ENCODE measurements around the gene TSHZ2.
"Not testable (repeated sequence)": the region's sequence is repeated elsewhere in the genome, so short reads cannot be mapped to it uniquely, and the experiment has no call there.

Gene TSHZ2

GRCh38 chr20:53495398-53496092 lies 523.4 kb downstream of the TSHZ2 start:
- intact Hi-C loops (cut with micrococcal nuclease) = no loop called here
- Mint-ChIP-seq H3K9me3 (no peaks in the 10 kb centered on the region), H3K4me3 (no peak overlapping the region), H3K36me3 (ENCODE audit: low read depth) (no peaks in the 10 kb centered on the region), H3K27me3 (peaks cover 12% of the 10 kb centered on the region), H3K27ac (no peak overlapping the region), H3K4me1 (ENCODE audit: low read depth) (no peaks in the 10 kb centered on the region)

DNA sequence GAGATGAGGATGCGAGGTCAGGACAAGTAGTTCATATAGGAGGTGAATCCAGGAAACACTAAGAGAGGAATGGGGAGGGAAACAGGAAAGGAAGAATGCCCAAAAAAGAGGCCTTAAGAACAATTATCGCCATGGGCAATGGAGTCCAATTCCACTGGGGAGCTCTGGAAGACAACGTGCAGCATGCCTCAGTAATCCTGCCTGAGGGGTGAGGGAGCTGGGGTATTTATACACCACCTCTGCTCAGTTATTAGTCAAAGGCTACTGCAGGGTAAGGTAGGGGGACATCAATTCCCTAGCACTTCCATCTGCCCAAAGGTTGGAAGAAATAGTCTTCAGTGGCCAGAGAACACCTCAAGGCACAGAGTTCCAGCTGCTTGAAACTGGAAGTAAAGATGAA lies 525.1 kb downstream of the TSHZ2 start:
- intact Hi-C loops (cut with micrococcal nuclease) = no loop called here
- no peak overlapping the region for H3K4me3 Mint-ChIP-seq
- H3K36me3 Mint-ChIP-seq (ENCODE audit: low read depth) = no peaks in the 10 kb centered on the region
- no peaks in the 10 kb centered on the region for H3K9me3 Mint-ChIP-seq
- peaks cover 12% of the 10 kb centered on the region for H3K27me3 Mint-ChIP-seq
- H3K27ac Mint-ChIP-seq = no peak overlapping the region
- no peaks in the 10 kb centered on the region for H3K4me1 Mint-ChIP-seq (ENCODE audit: low read depth)

- intact Hi-C loops (cut with micrococcal nuclease) = no loop called here
- Mint-ChIP-seq H3K27ac (no peak overlapping the region), H3K36me3 (ENCODE audit: low read depth) (no peaks in the 10 kb centered on the region), H3K4me3 (no peak overlapping the region), H3K27me3 (peaks cover 13% of the 10 kb centered on the region), H3K9me3 (no peaks in the 10 kb centered on the region), H3K4me1 (ENCODE audit: low read depth) (no peaks in the 10 kb centered on the region)
Measured at GRCh38 chr20:53498341-53498740, 526.2 kb downstream of the TSHZ2 start.

DNA sequence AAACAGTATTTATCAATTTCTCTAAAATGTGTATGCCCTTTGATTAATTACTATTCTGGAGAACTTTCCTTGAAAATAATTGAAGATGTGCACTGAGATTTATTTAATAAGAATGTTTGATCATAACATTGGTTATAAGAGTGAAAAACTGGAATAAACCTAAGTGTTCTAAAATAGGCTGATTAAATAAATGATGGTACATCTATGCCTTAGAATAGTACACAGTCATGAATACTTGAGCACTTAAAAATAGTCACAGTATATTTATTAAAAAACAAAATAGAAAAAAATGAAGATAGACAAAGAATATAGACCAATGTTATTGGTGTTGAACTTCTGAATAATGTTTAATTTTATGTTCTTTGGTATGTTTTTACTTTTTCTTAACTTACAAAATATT lies 528.5 kb downstream of the TSHZ2 start:
- H3K36me3 Mint-ChIP-seq (ENCODE audit: low read depth) = no peaks in the 10 kb centered on the region
- H3K9me3 Mint-ChIP-seq = no peaks in the 10 kb centered on the region
- H3K27ac Mint-ChIP-seq = no peak overlapping the region
- no peak overlapping the region for H3K4me3 Mint-ChIP-seq
- intact Hi-C loops (cut with micrococcal nuclease) = no loop called here
- no peaks in the 10 kb centered on the region for H3K4me1 Mint-ChIP-seq (ENCODE audit: low read depth)
- peaks cover 10% of the 10 kb centered on the region for H3K27me3 Mint-ChIP-seq

DNA sequence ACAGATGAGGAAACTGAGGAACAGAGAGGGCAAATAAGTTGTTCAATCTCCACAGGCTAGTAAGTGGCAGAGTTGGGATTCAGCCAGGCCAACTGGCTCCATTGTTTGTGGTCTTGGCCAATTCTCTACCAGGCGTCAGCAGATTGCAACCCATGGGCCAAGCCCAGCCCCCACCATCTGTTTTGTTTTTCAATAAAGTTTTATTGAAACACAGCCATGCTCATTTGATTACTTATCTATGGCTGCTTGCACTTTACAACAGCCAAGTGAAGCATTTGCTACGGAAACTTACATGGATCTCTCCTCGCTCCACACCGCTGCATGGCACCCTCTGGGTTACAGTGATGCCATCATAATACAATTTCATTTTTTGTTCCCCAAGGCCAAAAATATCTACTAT lies 530.7 kb downstream of the TSHZ2 start:
- H3K4me3 Mint-ChIP-seq = no peak overlapping the region
- intact Hi-C loops (cut with micrococcal nuclease) = no loop called here
- no peaks in the 10 kb centered on the region for H3K36me3 Mint-ChIP-seq (ENCODE audit: low read depth)
- peaks cover 2% of the 10 kb centered on the region for H3K27me3 Mint-ChIP-seq
- no peaks in the 10 kb centered on the region for H3K9me3 Mint-ChIP-seq
- H3K4me1 Mint-ChIP-seq (ENCODE audit: low read depth) = no peaks in the 10 kb centered on the region
- no peak overlapping the region for H3K27ac Mint-ChIP-seq

GRCh38 chr20:53503517-53503919 lies 531.4 kb downstream of the TSHZ2 start:
- no peak overlapping the region for H3K4me3 Mint-ChIP-seq
- no peak overlapping the region for H3K27ac Mint-ChIP-seq
- intact Hi-C loops (cut with micrococcal nuclease) = no loop called here
- no peaks in the 10 kb centered on the region for H3K36me3 Mint-ChIP-seq (ENCODE audit: low read depth)
- no peaks in the 10 kb centered on the region for H3K9me3 Mint-ChIP-seq
- no peaks in the 10 kb centered on the region for H3K4me1 Mint-ChIP-seq (ENCODE audit: low read depth)
- H3K27me3 Mint-ChIP-seq = peaks cover 2% of the 10 kb centered on the region

- H3K4me1 Mint-ChIP-seq (ENCODE audit: low read depth); intact Hi-C loops (cut with micrococcal nuclease); H3K36me3 Mint-ChIP-seq (ENCODE audit: low read depth); H3K4me3 Mint-ChIP-seq; H3K27ac Mint-ChIP-seq; H3K9me3 Mint-ChIP-seq; H3K27me3 Mint-ChIP-seq: not testable (repeated sequence)
Measured at GRCh38 chr20:53504106-53504505, 531.9 kb downstream of the TSHZ2 start.

DNA sequence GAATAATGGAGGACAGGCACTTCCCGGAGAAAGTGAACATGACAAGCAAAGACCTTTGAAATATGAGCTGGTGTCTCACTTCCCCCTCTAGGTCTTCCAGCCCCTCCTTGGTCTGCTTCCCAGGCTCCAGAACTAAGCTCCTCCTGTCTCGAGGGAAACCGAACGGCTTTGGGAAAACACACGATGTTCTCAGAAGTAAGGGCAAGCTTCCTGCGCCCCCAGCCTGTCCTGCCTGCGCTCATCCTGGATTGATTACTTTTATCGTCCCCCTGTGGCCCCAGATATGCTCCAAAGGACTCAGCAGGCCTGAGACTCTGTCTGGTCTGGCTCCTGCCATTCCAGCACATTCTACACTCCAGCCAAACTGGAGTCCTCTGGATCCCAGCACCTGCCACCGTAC lies 538.1 kb downstream of the TSHZ2 start:
- no peak overlapping the region for H3K27ac Mint-ChIP-seq
- H3K9me3 Mint-ChIP-seq = no peaks in the 10 kb centered on the region
- intact Hi-C loops (cut with micrococcal nuclease) = no loop called here
- no peaks in the 10 kb centered on the region for H3K4me1 Mint-ChIP-seq (ENCODE audit: low read depth)
- no peak overlapping the region for H3K4me3 Mint-ChIP-seq
- no peaks in the 10 kb centered on the region for H3K27me3 Mint-ChIP-seq
- no peaks in the 10 kb centered on the region for H3K36me3 Mint-ChIP-seq (ENCODE audit: low read depth)

DNA sequence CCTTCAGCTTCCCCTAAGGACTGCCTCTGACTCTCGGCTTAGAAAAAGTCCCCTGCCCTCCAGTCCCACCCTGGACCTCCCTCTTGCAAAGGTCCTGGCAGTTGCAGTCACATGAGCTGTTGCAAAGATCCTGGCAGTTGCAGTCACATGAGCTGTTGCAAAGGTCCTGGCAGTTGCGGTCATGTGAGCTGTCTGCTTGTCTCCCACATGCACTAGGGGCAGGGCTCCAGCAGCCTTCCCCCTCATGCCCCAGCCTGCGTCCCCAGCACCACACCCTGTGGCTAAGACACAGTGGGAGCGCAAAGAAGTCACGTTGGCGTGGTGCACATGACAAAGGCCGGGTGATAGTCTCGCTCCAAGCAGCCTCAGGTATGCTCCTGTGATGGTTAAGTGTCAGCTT lies 538.5 kb downstream of the TSHZ2 start:
- intact Hi-C loops (cut with micrococcal nuclease) = no loop called here
- Mint-ChIP-seq H3K4me1 (ENCODE audit: low read depth) (no peaks in the 10 kb centered on the region), H3K9me3 (no peaks in the 10 kb centered on the region), H3K27ac (no peak overlapping the region), H3K4me3 (no peak overlapping the region), H3K27me3 (no peaks in the 10 kb centered on the region), H3K36me3 (ENCODE audit: low read depth) (no peaks in the 10 kb centered on the region)

DNA sequence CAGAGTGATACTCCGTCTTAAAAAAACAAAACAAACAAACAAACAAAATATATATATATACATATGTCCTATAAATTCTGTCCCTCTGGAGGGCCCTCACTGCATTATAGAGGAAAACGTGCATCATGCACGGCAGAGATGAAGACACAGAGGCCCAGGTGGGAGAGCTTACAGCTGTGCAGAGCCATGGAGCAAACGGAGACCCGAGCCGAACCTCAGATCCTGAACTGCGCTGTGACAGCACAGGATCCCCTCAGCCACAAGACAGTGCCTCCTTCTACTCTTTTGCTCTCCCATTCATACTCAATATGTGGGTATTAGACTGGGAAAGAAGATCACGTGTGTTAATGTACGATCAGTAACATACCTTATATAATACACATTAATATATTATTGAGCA lies 539.9 kb downstream of the TSHZ2 start:
- intact Hi-C loops (cut with micrococcal nuclease) = no loop called here
- Mint-ChIP-seq H3K9me3 (no peaks in the 10 kb centered on the region), H3K27ac (no peak overlapping the region), H3K27me3 (no peaks in the 10 kb centered on the region), H3K4me1 (ENCODE audit: low read depth) (no peaks in the 10 kb centered on the region), H3K4me3 (no peak overlapping the region), H3K36me3 (ENCODE audit: low read depth) (no peaks in the 10 kb centered on the region)

DNA sequence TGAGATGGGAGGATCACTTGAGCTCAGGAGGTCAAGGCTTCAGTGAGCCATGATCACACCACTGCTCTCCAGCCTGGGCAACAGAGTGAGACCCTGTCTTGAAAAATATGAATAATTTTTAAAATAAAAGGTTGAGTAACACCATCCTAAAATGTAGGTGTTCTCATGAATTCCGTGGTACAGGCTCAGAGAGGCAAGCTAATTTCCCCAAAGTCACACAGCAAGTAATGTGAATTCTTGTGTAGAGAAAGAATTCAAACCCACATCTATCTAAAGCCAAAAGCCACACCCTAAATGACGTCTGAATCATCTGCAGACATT lies 541.0 kb downstream of the TSHZ2 start:
- H3K27ac Mint-ChIP-seq = no peak overlapping the region

GRCh38 chr20:53513489-53514298 lies 541.5 kb downstream of the TSHZ2 start:
- no peaks in the 10 kb centered on the region for H3K9me3 Mint-ChIP-seq
- H3K4me3 Mint-ChIP-seq = no peak overlapping the region
- intact Hi-C loops (cut with micrococcal nuclease) = no loop called here
- H3K27ac Mint-ChIP-seq = no peak overlapping the region
- no peaks in the 10 kb centered on the region for H3K4me1 Mint-ChIP-seq (ENCODE audit: low read depth)
- H3K27me3 Mint-ChIP-seq = no peaks in the 10 kb centered on the region
- H3K36me3 Mint-ChIP-seq (ENCODE audit: low read depth) = no peaks in the 10 kb centered on the region

More for the DNA sequence above, 541.0 kb downstream of the TSHZ2 start:
- H3K36me3 Mint-ChIP-seq (ENCODE audit: low read depth) = no peaks in the 10 kb centered on the region
- no peaks in the 10 kb centered on the region for H3K4me1 Mint-ChIP-seq (ENCODE audit: low read depth)
- H3K4me3 Mint-ChIP-seq = no peak overlapping the region
- intact Hi-C loops (cut with micrococcal nuclease) = no loop called here
- H3K9me3 Mint-ChIP-seq = no peaks in the 10 kb centered on the region
- H3K27me3 Mint-ChIP-seq = no peaks in the 10 kb centered on the region

DNA sequence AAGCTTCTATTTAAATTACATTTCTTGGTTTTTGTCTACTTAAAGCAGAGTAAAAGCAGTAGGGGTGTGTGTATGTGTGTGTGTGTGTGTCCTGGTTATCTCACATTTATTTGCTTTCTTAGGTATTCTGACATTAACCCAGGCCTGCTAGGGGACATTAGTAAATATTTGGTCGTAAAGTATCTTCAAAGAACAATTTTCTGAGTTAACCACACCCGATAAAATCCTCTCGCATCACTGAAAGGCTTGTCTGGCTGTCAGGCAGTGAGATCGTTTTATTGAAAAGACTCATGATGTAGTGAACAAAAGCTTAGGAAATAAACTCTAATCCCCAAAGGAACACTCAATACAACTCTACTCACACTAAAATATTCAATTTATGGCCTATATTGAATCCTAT lies 543.6 kb downstream of the TSHZ2 start:
- Mint-ChIP-seq H3K4me3 (no peak overlapping the region), H3K36me3 (ENCODE audit: low read depth) (no peaks in the 10 kb centered on the region), H3K9me3 (no peaks in the 10 kb centered on the region), H3K27me3 (no peaks in the 10 kb centered on the region), H3K27ac (no peak overlapping the region), H3K4me1 (ENCODE audit: low read depth) (no peaks in the 10 kb centered on the region)
- intact Hi-C loops (cut with micrococcal nuclease) = no loop called here

DNA sequence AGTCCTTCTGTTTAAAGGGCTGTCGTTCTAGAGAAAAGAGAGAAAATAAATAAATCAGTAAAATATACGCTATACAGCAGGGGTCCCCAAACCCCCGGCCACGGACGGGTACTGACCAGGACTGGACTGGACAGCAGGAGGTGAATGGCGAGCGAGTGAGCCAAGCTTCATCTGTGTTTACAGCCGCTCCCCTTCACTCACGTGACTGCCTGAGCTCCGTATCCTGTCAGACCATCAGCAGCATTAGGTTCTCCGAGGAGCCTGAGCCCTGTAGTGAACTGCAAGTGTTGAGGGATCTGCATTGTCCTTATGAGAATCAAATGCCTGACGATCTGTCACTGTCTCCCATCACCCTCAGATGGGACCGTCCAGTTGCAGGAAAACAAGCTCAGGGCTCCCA lies 545.0 kb downstream of the TSHZ2 start:
- no peaks in the 10 kb centered on the region for H3K36me3 Mint-ChIP-seq (ENCODE audit: low read depth)

DNA sequence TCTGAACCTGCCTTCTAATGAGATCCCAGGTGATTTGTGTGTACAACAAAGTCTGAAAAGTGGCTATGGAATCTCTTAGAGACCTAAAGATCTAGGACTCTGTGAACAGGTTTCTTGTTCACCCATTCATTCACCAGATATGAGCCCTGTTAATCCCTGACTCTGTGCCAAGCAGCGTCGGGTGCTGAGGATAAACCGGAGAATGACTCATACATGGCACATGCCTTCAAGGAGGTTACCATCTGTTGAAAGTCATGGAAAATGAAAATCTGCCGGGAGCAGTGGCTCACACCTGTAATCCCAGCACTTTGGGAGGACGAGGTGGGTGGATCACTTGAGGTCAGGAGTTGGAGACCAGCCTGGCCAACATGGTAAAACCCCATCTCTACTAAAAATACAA lies 549.3 kb downstream of the TSHZ2 start:
- intact Hi-C loops (cut with micrococcal nuclease); H3K27ac Mint-ChIP-seq: not testable (repeated sequence)

More for the DNA sequence above, 545.0 kb downstream of the TSHZ2 start:
- no peaks in the 10 kb centered on the region for H3K9me3 Mint-ChIP-seq
- no peaks in the 10 kb centered on the region for H3K4me1 Mint-ChIP-seq (ENCODE audit: low read depth)
- H3K27ac Mint-ChIP-seq = no peak overlapping the region
- H3K4me3 Mint-ChIP-seq = no peak overlapping the region
- no peaks in the 10 kb centered on the region for H3K27me3 Mint-ChIP-seq
- intact Hi-C loops (cut with micrococcal nuclease) = no loop called here

More for the DNA sequence above, 549.3 kb downstream of the TSHZ2 start:
- not testable (repeated sequence) for H3K36me3 Mint-ChIP-seq (ENCODE audit: low read depth); H3K9me3 Mint-ChIP-seq; H3K4me3 Mint-ChIP-seq; H3K4me1 Mint-ChIP-seq (ENCODE audit: low read depth); H3K27me3 Mint-ChIP-seq
